IMR-90 (cell line): ENCODE results near the gene ASB4. TPM values are rescaled to one million over a fixed set of nuclear protein-coding genes. Genes with fewer than 3 reads are reported as not detected.

ENCODE experiments used
- ATAC-seq: fragments of 200-7000 bp; cut with Tn5 transposase; 2 replicates; pipeline ENCODE4 v1.9.1; 2020; ENCODE audit warnings: low read depth, mild to moderate bottlenecking, moderate library complexity
- BruUV-seq: library from RNA; stranded (reverse); fragments of 400-500 nt; replicated peaks from 2 replicates; lab custom pipeline; 2021; lab: Mats Ljungman, UMichigan
- CTCF ChIA-PET: fragments of 300-600 bp; formaldehyde crosslinking; extraction: SDS; loops from one replicate; lab custom pipeline; 2021; ENCODE audit warnings: antibody characterized with exemption; lab: Yijun Ruan, JAX
- POLR2A ChIA-PET: fragments of 300-600 bp; sonication (Branson Sonifier 250); formaldehyde crosslinking; loops from one replicate; lab custom pipeline; 2022; ENCODE audit warnings: antibody characterized with exemption; ENCODE audit not compliant: unreplicated experiment; lab: Charles Lee
- DNase-seq: peaks from one replicate; pipeline ENCODE4 v3.0.0; 2013
- H2AFZ ChIP-seq: replicated peaks from 2 replicates; pipeline ENCODE3; 2013; ENCODE audit warnings: low read length, mild to moderate bottlenecking; ENCODE audit not compliant: poor library complexity
- H2AK5ac ChIP-seq: 2 replicates; pipeline ENCODE4 v1.6.1; 2013; ENCODE audit warnings: low read depth, low read length, inconsistent platforms
- H2AK9ac ChIP-seq: replicated peaks from 2 replicates; pipeline ENCODE3; 2013; ENCODE audit warnings: mild to moderate bottlenecking, low read depth, low read length, moderate library complexity; ENCODE audit not compliant: poor library complexity
- H2BK120ac ChIP-seq: 2 replicates; pipeline ENCODE4 v1.6.1; 2013; ENCODE audit warnings: low read depth, low read length, inconsistent platforms
- H2BK15ac ChIP-seq: 3 replicates; pipeline ENCODE4 v1.6.1; 2013; ENCODE audit warnings: low read depth, low read length, inconsistent platforms
- H2BK20ac ChIP-seq: 2 replicates; pipeline ENCODE4 v1.6.1; 2013; ENCODE audit warnings: low read depth, mild to moderate bottlenecking, inconsistent platforms, low read length, moderate library complexity
- H2BK5ac ChIP-seq: 2 replicates; pipeline ENCODE4 v1.6.1; 2013; ENCODE audit warnings: mild to moderate bottlenecking, low read depth, low read length, inconsistent platforms; ENCODE audit not compliant: poor library complexity, severe bottlenecking
- H3K14ac ChIP-seq: replicated peaks from 2 replicates; pipeline ENCODE4 v1.6.1; 2013; ENCODE audit warnings: low read depth, low read length, inconsistent platforms
- H3K18ac ChIP-seq: 2 replicates; pipeline ENCODE4 v1.6.1; 2013; ENCODE audit warnings: low read depth, low read length, control low read depth
- H3K23ac ChIP-seq: 2 replicates; pipeline ENCODE4 v1.6.1; 2013; ENCODE audit warnings: low read depth, low read length, inconsistent platforms
- H3K27ac ChIP-seq: 2 replicates; pipeline ENCODE4 v1.5.1; 2013; ENCODE audit warnings: mild to moderate bottlenecking, control low read depth, low read length; ENCODE audit not compliant: insufficient read depth
- H3K27me3 ChIP-seq: 2 replicates; pipeline ENCODE4 v1.6.1; 2013; ENCODE audit warnings: low read length; ENCODE audit not compliant: control insufficient read depth, insufficient read depth
- H3K36me3 ChIP-seq: 2 replicates; pipeline ENCODE4 v1.6.1; 2013; ENCODE audit warnings: low read length, mixed read lengths; ENCODE audit not compliant: control insufficient read depth, insufficient read depth
- H3K4ac ChIP-seq: 2 replicates; pipeline ENCODE4 v1.6.1; 2013; ENCODE audit warnings: low read depth, low read length, inconsistent platforms
- H3K4me1 ChIP-seq: 2 replicates; pipeline ENCODE4 v1.6.1; 2013; ENCODE audit warnings: low read length, mixed read lengths; ENCODE audit not compliant: control insufficient read depth, insufficient read depth
- H3K4me2 ChIP-seq: 2 replicates; pipeline ENCODE4 v1.6.1; 2013; ENCODE audit warnings: low read depth, mild to moderate bottlenecking, control low read depth, low read length, moderate library complexity
- H3K4me3 ChIP-seq: 2 replicates; pipeline ENCODE4 v1.5.1; 2013; ENCODE audit warnings: low read depth, mild to moderate bottlenecking, control low read depth, low read length, moderate library complexity; ENCODE audit not compliant: insufficient read depth
- H3K56ac ChIP-seq: 2 replicates; pipeline ENCODE4 v1.6.1; 2013; ENCODE audit warnings: low read length, inconsistent platforms; ENCODE audit not compliant: insufficient read depth; ENCODE audit errors: extremely low read depth
- H3K79me1 ChIP-seq, 2 experiments: 2 replicates each; pipeline ENCODE4 v1.6.1; 2013; ENCODE audit warnings: low read length in 2 of 2, inconsistent platforms in 1 of 2, low read depth in 1 of 2
- H3K9ac ChIP-seq: 2 replicates; pipeline ENCODE4 v1.6.1; 2013; ENCODE audit warnings: low read depth, low read length, control low read depth
- H3K9me1 ChIP-seq: 2 replicates; pipeline ENCODE4 v1.6.1; 2013; ENCODE audit warnings: low read length, inconsistent platforms; ENCODE audit not compliant: insufficient read depth
- H3K9me3 ChIP-seq: 2 replicates; pipeline ENCODE4 v1.6.1; 2013; ENCODE audit warnings: low read length; ENCODE audit not compliant: control insufficient read depth, insufficient read depth
- H4K20me1 ChIP-seq: 2 replicates; pipeline ENCODE4 v1.6.1; 2013; ENCODE audit warnings: low read length, inconsistent platforms; ENCODE audit not compliant: insufficient read depth
- H4K5ac ChIP-seq: 2 replicates; pipeline ENCODE4 v1.6.1; 2013; ENCODE audit warnings: mild to moderate bottlenecking, low read depth, low read length, control low read depth
- H4K8ac ChIP-seq, 2 experiments: 2 replicates each; pipeline ENCODE4 v1.6.1; 2013; ENCODE audit warnings: low read depth in 2 of 2, low read length in 2 of 2, control low read depth in 1 of 2, inconsistent platforms in 1 of 2
- H4K91ac ChIP-seq: 2 replicates; pipeline ENCODE4 v1.6.1; 2013; ENCODE audit warnings: low read depth, low read length, inconsistent platforms; ENCODE audit not compliant: insufficient read depth
- CHD1 ChIP-seq: IDR thresholded peaks from 2 replicates; pipeline ENCODE4 v1.6.1; 2012; ENCODE audit warnings: low read depth, low read length, improper control_type of control experiment
- CTCF ChIP-seq: conservative IDR thresholded peaks from 2 replicates; pipeline ENCODE4 v1.5.1; 2012; ENCODE audit warnings: mild to moderate bottlenecking, low read depth, low read length, improper control_type of control experiment
- FOS ChIP-seq: fragments of 150-350 bp; IDR thresholded peaks from 2 replicates; pipeline ENCODE4 v1.6.1; 2016; ENCODE audit warnings: low read depth, low read length
- SMC3 ChIP-seq: fragments of 150-350 bp; IDR thresholded peaks from 2 replicates; pipeline ENCODE4 v1.6.1; 2016; ENCODE audit warnings: low read depth, mild to moderate bottlenecking, antibody characterized with exemption, low read length, moderate library complexity
- USF2 ChIP-seq: fragments of 150-350 bp; IDR thresholded peaks from 2 replicates; pipeline ENCODE4 v1.6.1; 2017; ENCODE audit warnings: mild to moderate bottlenecking, antibody characterized with exemption, low read length, low read depth
- WGBS, 2 experiments: methylation state at CpG; one replicate each; pipeline versions ENCODE4 v1.1.5 to v1.1.7; 2013; ENCODE audit warnings: missing lambda C conversion rate in 2 of 2; ENCODE audit not compliant: insufficient read length in 1 of 2; ENCODE audit errors: extremely low coverage in 2 of 2; 5-methylcytosine and 5-hydroxymethylcytosine counted together
- dilution Hi-C: fragments of 300-500 bp; cut with HindIII; formaldehyde crosslinking; loops from one replicate; pipeline ENCODE4 v1.14.3; 2018; ENCODE audit warnings: low sequenced_read_pairs; ENCODE audit not compliant: unreplicated experiment
- in situ Hi-C: fragments of 300-500 bp; cut with MboI; formaldehyde crosslinking; loops from 3 replicates; pipeline ENCODE4 v1.14.3; 2019; ENCODE audit warnings: low sequenced_read_pairs, inconsistent platforms, mixed read lengths
- intact Hi-C: fragments of 100-400 bp; cut with micrococcal nuclease; formaldehyde crosslinking; loops from 2 replicates; pipeline ENCODE4 v1.10.0; 2022
- polyA plus RNA-seq, 3 experiments: library from polyadenylated mRNA; depleted of rRNA; stranded (reverse); fragments of >200 nt; gene quantifications; 2 replicates each; pipeline ENCODE4 v1.2.3, GENCODE V29; 2012; ENCODE audit warnings: low replicate concordance in 1 of 3
- total RNA-seq: library from RNA; depleted of rRNA; stranded (reverse); fragments of >200 nt; gene quantifications from 2 replicates; pipeline ENCODE4 v1.2.3, GENCODE V29; 2012

ASB4 gene
- total and polyA plus RNA-seq, 2 of the 4 experiments (the other 2 are of a cell fraction) = not detected

DNA sequence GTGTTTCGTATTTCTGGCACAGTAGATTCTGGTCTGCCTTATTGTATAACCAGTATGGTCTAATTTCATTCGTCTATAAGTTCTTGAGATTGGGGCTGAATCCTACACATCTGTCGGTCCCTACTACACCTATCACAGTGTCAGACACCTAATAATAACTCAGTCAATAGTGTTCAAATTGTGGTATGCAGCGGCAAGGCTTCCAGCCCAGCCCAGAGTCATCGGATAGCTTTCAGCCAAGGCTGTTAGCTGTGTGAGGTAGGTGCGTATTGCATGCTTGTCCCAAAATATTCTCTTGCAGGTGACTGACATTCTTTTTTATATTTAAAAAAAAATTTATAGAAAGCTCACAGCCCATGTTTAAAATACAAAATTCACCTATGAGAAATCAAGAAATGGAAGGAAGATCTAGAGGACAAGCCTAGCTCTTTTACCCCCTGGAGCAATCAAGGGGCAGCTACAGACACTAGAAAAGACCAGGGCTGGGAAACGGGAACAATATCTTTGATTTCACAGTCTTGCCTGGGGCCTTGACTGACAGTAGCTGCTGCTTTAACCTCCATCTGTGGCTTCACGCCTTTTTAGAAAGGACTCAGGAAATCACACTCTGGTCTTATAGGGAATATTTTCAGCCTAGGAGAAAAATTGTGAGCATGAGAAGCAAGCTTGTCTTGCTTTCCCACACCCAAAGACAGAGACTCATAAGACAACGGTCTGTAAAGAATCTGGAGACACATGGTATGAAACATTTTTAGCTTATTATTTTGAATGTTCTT is 9.5 kb upstream of the ASB4 start:
- Histone ChIP-seq H3K14ac (no peak overlapping the region), H4K8ac (no peak overlapping the region), H3K23ac (no peak overlapping the region), H3K4ac (no peak overlapping the region), H3K9me1 (no peaks in the 10 kb centered on the region), H2BK5ac (no peak overlapping the region), H3K4me2 (no peak overlapping the region), H4K20me1 (no peaks in the 10 kb centered on the region), H3K27ac (no peak overlapping the region), H2BK120ac (no peak overlapping the region), H3K9ac (no peak overlapping the region), H3K79me1 (no peaks in the 10 kb centered on the region), H3K36me3 (no peaks in the 10 kb centered on the region), H3K4me1 (no peaks in the 10 kb centered on the region), H2BK15ac (no peak overlapping the region), H3K56ac (no peak overlapping the region), H2BK20ac (no peak overlapping the region), H3K18ac (no peak overlapping the region), H4K91ac (no peak overlapping the region), H2AFZ (no peak overlapping the region), H2AK5ac (no peak overlapping the region), H3K27me3 (peaks cover 16% of the 10 kb centered on the region), H2AK9ac (no peak overlapping the region), H3K9me3 (no peaks in the 10 kb centered on the region), H4K5ac (no peak overlapping the region), H3K4me3 (no peak overlapping the region)
- dilution Hi-C loops = no loop called here
- in situ Hi-C loops = loop anchor here (10.0 to 25.0 kb wide), 3 partner anchors 281 to 1189 kb away; no protein-coding TSS in a partner anchor
- WGBS, 2 experiments = no CpG with 5 or more reads among the region's 9 CpGs
- ChIA-PET CTCF (interaction anchor here (0.6 to 2.3 kb wide), 16 partner anchors 9 to 1187 kb away, joined by 3 to 12 read pairs (median 4); partner anchors contain the start of gene ASB4), POLR2A (interaction anchor here (0.6 kb wide), 1 partner anchor 701 kb away, joined by 3 read pairs; no protein-coding TSS in a partner anchor)
- no peak for ATAC-seq
- no TSS peak for BruUV-seq
- intact Hi-C loops = loop anchor here (1.0 to 5.0 kb wide), 3 partner anchors 229 to 843 kb away; no protein-coding TSS in a partner anchor
- DNase-seq = no peak
- TF ChIP-seq USF2 (no peak), SMC3 (no peak), CTCF (no peak), FOS (no peak), CHD1 (no peak)
